K562 (cell line): Measurements from ENCODE around the gene CACNA1C. TPM values are rescaled to one million over a fixed set of nuclear protein-coding genes. Genes with fewer than 3 reads are reported as not detected.

Experiments used
- ATAC-seq: fragments of 200-7000 bp; cut with Tn5 transposase; 3 replicates; pipeline ENCODE4 v1.9.1; 2020; ENCODE audit warnings: moderate library complexity
- BruUV-seq: library from RNA; stranded (reverse); fragments of 400-500 nt; replicated peaks from 2 replicates; lab custom pipeline; 2021; lab: Mats Ljungman, UMichigan
- CTCF ChIA-PET: fragments of 300-600 bp; formaldehyde crosslinking; extraction: SDS; loops from one replicate; lab custom pipeline; 2021; ENCODE audit warnings: low intra/inter-chr PET ratio; lab: Yijun Ruan, JAX
- POLR2A ChIA-PET: fragments of 300-600, 350-650 bp; sonication (Branson Sonifier 250); formaldehyde crosslinking; extraction: SDS; loops from one replicate; lab custom pipeline; 2021; ENCODE audit warnings: antibody characterized with exemption, inconsistent platforms; lab: Yijun Ruan, JAX
- DNase-seq, 4 experiments: peaks; one replicate each; pipeline versions ENCODE4 v3.0.0 to v3.0.0-alpha.2; 2011 to 2018; ENCODE audit warnings: low spot score in 3 of 4, mixed read lengths in 3 of 4; ENCODE audit errors: extremely low read depth in 1 of 4
- FAIRE-seq: peaks from 2 replicates; lab custom pipeline; 2011; peaks lifted over from hg19 to GRCh38; lab: Jason Lieb, UNC
- H2AFZ ChIP-seq: 2 replicates; pipeline ENCODE4 v1.6.0; 2011; ENCODE audit warnings: low read depth, low read length, control low read depth, inconsistent platforms
- H3K27ac ChIP-seq: fragments of 200-600 bp; 3 replicates; pipeline ENCODE4 v1.8.0; 2011; ENCODE audit warnings: low read depth, mild to moderate bottlenecking, control low read depth, inconsistent platforms, low read length, moderate library complexity, mixed read lengths; ENCODE audit errors: extremely low read depth
- H3K27me3 ChIP-seq, 2 experiments: fragments of 300-600 bp in 1 of 2; 2 replicates in 1 of 2; 3 replicates in 1 of 2; pipeline versions ENCODE4 v1.6.0 to v1.8.0; 2011; ENCODE audit warnings: inconsistent platforms in 2 of 2, low read length in 2 of 2, mild to moderate bottlenecking in 1 of 2, mixed read lengths in 1 of 2, moderate library complexity in 1 of 2; ENCODE audit not compliant: control insufficient read depth in 2 of 2, insufficient read depth in 2 of 2
- H3K36me3 ChIP-seq: fragments of 300-600 bp; 3 replicates; pipeline ENCODE4 v1.8.0; 2011; ENCODE audit warnings: mild to moderate bottlenecking, low read length, inconsistent platforms; ENCODE audit not compliant: control insufficient read depth, insufficient read depth
- H3K4me1 ChIP-seq, 2 experiments: fragments of 200-600 bp in 1 of 2; replicated peaks in 1 of 2; 2 replicates in 1 of 2; 3 replicates in 1 of 2; pipeline versions ENCODE4 v1.5.1 to v1.8.0; 2011; ENCODE audit warnings: inconsistent platforms in 2 of 2, low read length in 2 of 2, mild to moderate bottlenecking in 1 of 2, mixed read lengths in 1 of 2, moderate library complexity in 1 of 2; ENCODE audit not compliant: control insufficient read depth in 2 of 2, insufficient read depth in 2 of 2
- H3K4me2 ChIP-seq: 2 replicates; pipeline ENCODE4 v1.6.1; 2011; ENCODE audit warnings: low read length, control low read depth, inconsistent platforms, mixed read lengths; ENCODE audit not compliant: insufficient read depth
- H3K4me3 ChIP-seq: fragments of 200-600 bp; sonication (generic), shearing (Covaris generic); 2 replicates; pipeline ENCODE4 v1.5.1; 2016; ENCODE audit warnings: control low read depth, inconsistent platforms
- H3K79me2 ChIP-seq: fragments of 200-600 bp; 3 replicates; pipeline ENCODE4 v1.8.0; 2011; ENCODE audit warnings: low read length, inconsistent platforms; ENCODE audit not compliant: control insufficient read depth, insufficient read depth
- H3K9ac ChIP-seq, 2 experiments: 2 replicates each; pipeline versions ENCODE4 v1.6.0 to v1.6.1; 2011; ENCODE audit warnings: low read depth in 2 of 2, low read length in 2 of 2, control low read depth in 1 of 2, inconsistent platforms in 1 of 2, mild to moderate bottlenecking in 1 of 2, mixed read lengths in 1 of 2; ENCODE audit not compliant: insufficient read depth in 1 of 2
- H3K9me1 ChIP-seq: one replicate; pipeline ENCODE4 v1.6.0; 2011; ENCODE audit warnings: inconsistent platforms, mild to moderate bottlenecking, low read length, moderate library complexity; ENCODE audit not compliant: control insufficient read depth, insufficient read depth
- H3K9me3 ChIP-seq: replicated peaks from 2 replicates; pipeline ENCODE4 v1.5.1; 2011; ENCODE audit warnings: low read depth, low read length, inconsistent platforms; ENCODE audit not compliant: control insufficient read depth, insufficient read depth
- H4K20me1 ChIP-seq: replicated peaks from 2 replicates; pipeline ENCODE4 v1.6.1; 2011; ENCODE audit warnings: low read length, inconsistent platforms, mixed read lengths; ENCODE audit not compliant: control insufficient read depth, insufficient read depth
- MAFF ChIP-seq: IDR thresholded peaks from 2 replicates; pipeline ENCODE4 v1.6.1; 2012; ENCODE audit warnings: low read length, improper control_type of control experiment
- SFPQ ChIP-seq: fragments of 200-400 bp; formaldehyde crosslinking; IDR thresholded peaks from 2 replicates; pipeline ENCODE4 v1.6.1; 2017; ENCODE audit warnings: mild to moderate bottlenecking, low read depth, low read length, moderate library complexity
- STAG1 ChIP-seq: sonication (generic); formaldehyde crosslinking; IDR thresholded peaks from 2 replicates; pipeline ENCODE4 v1.5.0; 2020; ENCODE audit warnings: missing genetic modification reagents, borderline replicate concordance
- ZKSCAN1 ChIP-seq: fragments of 150-350 bp; IDR thresholded peaks from 2 replicates; pipeline ENCODE4 v1.6.1; 2016; ENCODE audit warnings: low read depth, low read length
- ZNF639 ChIP-seq, 2 experiments: fragments of 200-800 bp in 1 of 2; sonication (Bioruptor generic) in 1 of 2; sonication (generic) in 1 of 2; formaldehyde crosslinking in 1 of 2; IDR thresholded peaks in 1 of 2; conservative IDR thresholded peaks in 1 of 2; 2 replicates each; pipeline versions ENCODE4 v1.5.0 to v1.6.1; 2016 to 2020; ENCODE audit warnings: missing compliant biosample characterization in 1 of 2, missing genetic modification characterization in 1 of 2, missing genetic modification reagents in 1 of 2
- WGBS: fragments of 100-300 bp; shearing (Covaris generic); methylation state at CpG from one replicate; pipeline ENCODE4 v1.1.6; 2016; ENCODE audit warnings: low coverage, mixed read lengths; ENCODE audit not compliant: insufficient coverage; ENCODE audit errors: missing lambda C conversion rate; 5-methylcytosine and 5-hydroxymethylcytosine counted together
- in situ Hi-C: fragments of 300-500 bp; cut with MboI; formaldehyde crosslinking; loops from 4 replicates; pipeline ENCODE4 v1.15.0; 2018; ENCODE audit warnings: inconsistent platforms, mixed read lengths
- intact Hi-C: fragments of 100-400 bp; cut with micrococcal nuclease; formaldehyde crosslinking; loops from 2 replicates; pipeline ENCODE4 v1.14.2; 2022
- polyA plus RNA-seq, 8 experiments: library from polyadenylated mRNA; depleted of rRNA in 4 of 8; stranded (reverse) in 5 of 8; unstranded in 3 of 8; fragments of >200 nt; fragmentation: Nextera tagmentation in 2 of 8; fragmentation: Illumina TruSeq in 1 of 8; extraction: Ambion mirVana in 2 of 8; extraction: Trizol in 1 of 8; gene quantifications; 2 replicates each; pipeline versions ENCODE4 v1.2.1 to v1.2.3, GENCODE V29; 2011 to 2014; ENCODE audit warnings: inconsistent platforms in 1 of 8, missing spikeins in 1 of 8
- total RNA-seq, 7 experiments: library from RNA; depleted of rRNA in 6 of 7; stranded (reverse); fragments of >200 nt in 6 of 7; fragmentation: Illumina TruSeq in 2 of 7; extraction: Trizol in 2 of 7; gene quantifications; 2 replicates each; pipeline versions ENCODE4 v1.2.1 to v1.2.3, GENCODE V29; 2011 to 2021; ENCODE audit warnings: low replicate concordance in 1 of 7
- TF ChIP-seq, protein P1 (sequence below), 2 experiments: IDR thresholded peaks; 2 replicates each; pipeline ENCODE4 v1.6.1; 2012; ENCODE audit warnings: improper control_type of control experiment in 2 of 2, low read depth in 2 of 2, low read length in 2 of 2, borderline replicate concordance in 1 of 2
- TF ChIP-seq, protein P2 (sequence below): sonication (generic); formaldehyde crosslinking; IDR thresholded peaks from 2 replicates; pipeline ENCODE4 v1.8.1; 2022; ENCODE audit warnings: missing genetic modification reagents
- TF ChIP-seq, protein P3 (sequence below): fragments of 450-650 bp; IDR thresholded peaks from 2 replicates; pipeline ENCODE4 v1.6.1; 2018; ENCODE audit not compliant: partially characterized antibody

CACNA1C gene
- total and polyA plus RNA-seq, 9 of the 15 experiments (the other 6 are each of a cell fraction or from before 2014, with no cell fraction given), result not detected

- TF ChIP-seq ZNF639 (CRISPR knock-in tag; conservative IDR thresholded peaks at IDR 0.05 in 1 of 2, IDR thresholded peaks at IDR 0.05 in 1 of 2), result no peak
Measured at GRCh38 chr12:2646341-2646740, 593.6 kb downstream of the CACNA1C start (continued).

- H4K20me1 ChIP-seq, result no peaks in the 10 kb centered on the region
- no peak overlapping the region for H3K4me3 ChIP-seq
- no peaks in the 10 kb centered on the region for H3K4me1 ChIP-seq
- no peak overlapping the region for H2AFZ ChIP-seq
- no peaks in the 10 kb centered on the region for H3K36me3 ChIP-seq
- H3K27me3 ChIP-seq, result peaks cover 2 to 40% of the 10 kb centered on the region in 2 experiments; a peak in 4 of 5 replicates
- no TSS peak for BruUV-seq
- no peak overlapping the region for H3K4me2 ChIP-seq
- no peaks in the 10 kb centered on the region for H3K9me3 ChIP-seq
- no peak for DNase-seq
- ChIA-PET CTCF (no interaction called here), POLR2A (no interaction called here)
- no peaks in the 10 kb centered on the region for H3K79me2 ChIP-seq
- no peak overlapping the region for H3K27ac ChIP-seq
- WGBS, result 1% methylated on average over 7 of the region's 7 CpGs
- H3K9ac ChIP-seq, result no peak overlapping the region
- H3K9me1 ChIP-seq, result no peaks in the 10 kb centered on the region
- FAIRE-seq, result no peak
- in situ Hi-C loops, result no loop called here
- ATAC-seq, result no peak
- intact Hi-C loops, result no loop called here
- TF ChIP-seq MAFF (no peak), SFPQ (no peak), STAG1 (no peak), ZKSCAN1 (no peak)
- TF ChIP-seq, protein P1, sequence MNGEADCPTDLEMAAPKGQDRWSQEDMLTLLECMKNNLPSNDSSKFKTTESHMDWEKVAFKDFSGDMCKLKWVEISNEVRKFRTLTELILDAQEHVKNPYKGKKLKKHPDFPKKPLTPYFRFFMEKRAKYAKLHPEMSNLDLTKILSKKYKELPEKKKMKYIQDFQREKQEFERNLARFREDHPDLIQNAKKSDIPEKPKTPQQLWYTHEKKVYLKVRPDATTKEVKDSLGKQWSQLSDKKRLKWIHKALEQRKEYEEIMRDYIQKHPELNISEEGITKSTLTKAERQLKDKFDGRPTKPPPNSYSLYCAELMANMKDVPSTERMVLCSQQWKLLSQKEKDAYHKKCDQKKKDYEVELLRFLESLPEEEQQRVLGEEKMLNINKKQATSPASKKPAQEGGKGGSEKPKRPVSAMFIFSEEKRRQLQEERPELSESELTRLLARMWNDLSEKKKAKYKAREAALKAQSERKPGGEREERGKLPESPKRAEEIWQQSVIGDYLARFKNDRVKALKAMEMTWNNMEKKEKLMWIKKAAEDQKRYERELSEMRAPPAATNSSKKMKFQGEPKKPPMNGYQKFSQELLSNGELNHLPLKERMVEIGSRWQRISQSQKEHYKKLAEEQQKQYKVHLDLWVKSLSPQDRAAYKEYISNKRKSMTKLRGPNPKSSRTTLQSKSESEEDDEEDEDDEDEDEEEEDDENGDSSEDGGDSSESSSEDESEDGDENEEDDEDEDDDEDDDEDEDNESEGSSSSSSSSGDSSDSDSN (IDR thresholded peaks at IDR 0.05; ENCODE audit: borderline replicate concordance in 1 of 2, low read depth in 2 of 2, low read length in 2 of 2), result no peak
- TF ChIP-seq, protein P2, sequence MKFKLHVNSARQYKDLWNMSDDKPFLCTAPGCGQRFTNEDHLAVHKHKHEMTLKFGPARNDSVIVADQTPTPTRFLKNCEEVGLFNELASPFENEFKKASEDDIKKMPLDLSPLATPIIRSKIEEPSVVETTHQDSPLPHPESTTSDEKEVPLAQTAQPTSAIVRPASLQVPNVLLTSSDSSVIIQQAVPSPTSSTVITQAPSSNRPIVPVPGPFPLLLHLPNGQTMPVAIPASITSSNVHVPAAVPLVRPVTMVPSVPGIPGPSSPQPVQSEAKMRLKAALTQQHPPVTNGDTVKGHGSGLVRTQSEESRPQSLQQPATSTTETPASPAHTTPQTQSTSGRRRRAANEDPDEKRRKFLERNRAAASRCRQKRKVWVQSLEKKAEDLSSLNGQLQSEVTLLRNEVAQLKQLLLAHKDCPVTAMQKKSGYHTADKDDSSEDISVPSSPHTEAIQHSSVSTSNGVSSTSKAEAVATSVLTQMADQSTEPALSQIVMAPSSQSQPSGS (CRISPR knock-in tag), result no peak
- TF ChIP-seq, protein P3, sequence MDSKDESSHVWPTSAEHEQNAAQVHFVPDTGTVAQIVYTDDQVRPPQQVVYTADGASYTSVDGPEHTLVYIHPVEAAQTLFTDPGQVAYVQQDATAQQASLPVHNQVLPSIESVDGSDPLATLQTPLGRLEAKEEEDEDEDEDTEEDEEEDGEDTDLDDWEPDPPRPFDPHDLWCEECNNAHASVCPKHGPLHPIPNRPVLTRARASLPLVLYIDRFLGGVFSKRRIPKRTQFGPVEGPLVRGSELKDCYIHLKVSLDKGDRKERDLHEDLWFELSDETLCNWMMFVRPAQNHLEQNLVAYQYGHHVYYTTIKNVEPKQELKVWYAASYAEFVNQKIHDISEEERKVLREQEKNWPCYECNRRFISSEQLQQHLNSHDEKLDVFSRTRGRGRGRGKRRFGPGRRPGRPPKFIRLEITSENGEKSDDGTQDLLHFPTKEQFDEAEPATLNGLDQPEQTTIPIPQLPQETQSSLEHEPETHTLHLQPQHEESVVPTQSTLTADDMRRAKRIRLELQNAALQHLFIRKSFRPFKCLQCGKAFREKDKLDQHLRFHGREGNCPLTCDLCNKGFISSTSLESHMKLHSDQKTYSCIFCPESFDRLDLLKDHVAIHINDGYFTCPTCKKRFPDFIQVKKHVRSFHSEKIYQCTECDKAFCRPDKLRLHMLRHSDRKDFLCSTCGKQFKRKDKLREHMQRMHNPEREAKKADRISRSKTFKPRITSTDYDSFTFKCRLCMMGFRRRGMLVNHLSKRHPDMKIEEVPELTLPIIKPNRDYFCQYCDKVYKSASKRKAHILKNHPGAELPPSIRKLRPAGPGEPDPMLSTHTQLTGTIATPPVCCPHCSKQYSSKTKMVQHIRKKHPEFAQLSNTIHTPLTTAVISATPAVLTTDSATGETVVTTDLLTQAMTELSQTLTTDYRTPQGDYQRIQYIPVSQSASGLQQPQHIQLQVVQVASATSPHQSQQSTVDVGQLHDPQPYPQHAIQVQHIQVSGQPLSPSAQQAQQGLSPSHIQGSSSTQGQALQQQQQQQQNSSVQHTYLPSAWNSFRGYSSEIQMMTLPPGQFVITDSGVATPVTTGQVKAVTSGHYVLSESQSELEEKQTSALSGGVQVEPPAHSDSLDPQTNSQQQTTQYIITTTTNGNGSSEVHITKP, result no peak
Measured at GRCh38 chr12:2647186-2647585, 594.4 kb downstream of the CACNA1C start.
